UCSD-AML1 (cell line): ENCODE data around the gene JUND.

Experiments used
- DNase-seq: peaks from one replicate; lab custom pipeline; 2025; ENCODE audit not compliant: unreplicated experiment; lab: John Stamatoyannopoulos, UW

The JUND gene

DNA sequence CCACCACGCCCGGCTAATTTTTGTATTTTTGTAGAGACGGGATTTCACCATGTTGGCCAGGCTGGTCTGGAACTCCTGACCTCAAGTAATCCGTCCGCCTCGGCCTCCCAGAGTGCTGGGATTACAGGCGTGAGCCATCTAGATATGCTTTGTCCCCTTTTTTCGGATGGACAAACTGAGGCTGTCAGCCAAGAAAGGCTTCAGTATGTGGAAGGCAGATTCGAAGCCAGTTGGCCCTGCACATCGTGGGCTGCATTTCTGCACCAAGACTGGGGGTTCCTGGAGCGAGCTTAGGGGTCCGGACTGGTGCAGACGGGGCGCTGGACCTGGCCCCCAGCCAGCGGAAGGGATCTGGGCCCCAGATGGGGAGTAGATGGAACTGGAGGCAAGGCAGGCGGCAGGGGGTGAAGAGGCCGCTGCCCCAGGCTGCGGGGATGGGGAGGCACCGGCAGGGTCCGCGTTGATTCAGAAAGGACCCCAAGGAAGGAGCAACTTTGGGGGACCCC, 9.7 kb upstream of the JUND start:
- DNase-seq = no peak

DNA sequence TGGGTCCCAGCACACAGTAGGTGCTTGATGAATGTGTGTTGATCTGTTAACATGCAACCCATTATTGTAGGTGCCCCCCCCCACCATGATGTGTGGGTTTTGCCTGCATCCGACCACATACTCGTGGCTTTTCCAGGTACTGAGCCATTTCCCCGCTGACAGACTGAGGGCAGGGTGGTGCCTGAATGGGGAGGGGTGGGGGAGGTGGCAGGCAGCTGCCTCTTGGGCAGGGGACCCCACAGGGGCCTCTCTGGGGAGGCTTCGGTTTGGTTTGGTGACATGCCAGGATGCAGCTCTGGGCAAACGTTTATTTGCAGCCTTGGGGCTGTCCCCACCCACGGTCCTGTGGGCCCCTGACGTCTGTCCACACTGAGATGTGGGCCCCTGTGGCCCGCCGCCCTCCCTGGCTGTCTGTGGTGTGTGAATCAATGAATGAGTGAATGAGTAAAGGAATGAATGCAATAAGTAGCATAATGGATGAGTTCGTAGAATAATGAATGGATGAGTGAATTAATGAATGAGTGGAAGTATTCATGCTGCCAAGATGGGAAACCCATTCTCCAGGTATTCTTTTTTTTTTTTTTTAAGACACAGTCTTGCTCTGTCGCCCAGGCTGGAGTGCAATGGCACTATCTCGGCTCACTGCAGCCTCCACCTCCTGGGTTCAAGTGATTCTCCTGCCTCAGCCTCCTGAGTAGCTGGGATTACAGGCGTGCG, 9.0 kb upstream of the JUND start:
- DNase-seq = peak; percentile 86

DNA sequence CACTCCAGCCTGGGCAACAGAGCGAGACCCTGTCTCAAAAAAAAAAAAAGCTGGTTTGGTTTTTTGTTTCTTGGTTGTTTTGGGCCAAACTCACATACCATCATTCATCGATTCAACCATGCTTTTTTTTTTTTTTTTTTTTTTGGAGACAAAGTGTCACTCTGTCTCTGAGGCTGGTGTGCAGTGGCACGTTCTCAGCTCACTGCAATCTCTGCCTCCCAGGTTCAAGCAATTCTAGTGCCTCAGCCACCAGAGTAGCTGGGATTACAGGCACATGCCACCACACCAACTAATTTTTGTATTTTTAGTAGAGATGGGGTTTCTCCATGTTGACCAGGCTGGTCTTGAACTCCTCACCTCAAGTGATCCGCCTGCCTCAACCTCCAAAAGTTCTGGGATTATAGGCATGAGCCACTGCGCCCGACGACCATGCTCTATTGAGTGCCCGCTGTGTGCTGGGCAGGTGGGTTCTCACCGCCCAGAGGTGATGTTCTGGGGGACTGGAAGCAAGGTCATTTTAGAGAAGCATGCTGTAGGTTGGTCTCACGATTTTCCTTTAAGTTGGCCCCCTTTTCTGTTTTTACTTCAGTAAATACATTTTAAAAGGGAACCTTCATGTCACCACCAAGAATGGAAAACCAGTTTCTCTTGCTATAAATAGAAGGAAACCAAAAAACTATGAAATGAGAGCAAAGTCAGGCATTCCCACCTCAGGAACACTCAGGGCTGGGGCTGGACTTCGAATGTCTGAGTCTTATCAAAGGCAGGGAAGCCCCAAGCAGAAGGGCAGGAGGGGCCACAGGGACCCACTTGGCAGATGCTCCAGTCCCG, 8.3 kb upstream of the JUND start:
- DNase-seq = no peak

DNA sequence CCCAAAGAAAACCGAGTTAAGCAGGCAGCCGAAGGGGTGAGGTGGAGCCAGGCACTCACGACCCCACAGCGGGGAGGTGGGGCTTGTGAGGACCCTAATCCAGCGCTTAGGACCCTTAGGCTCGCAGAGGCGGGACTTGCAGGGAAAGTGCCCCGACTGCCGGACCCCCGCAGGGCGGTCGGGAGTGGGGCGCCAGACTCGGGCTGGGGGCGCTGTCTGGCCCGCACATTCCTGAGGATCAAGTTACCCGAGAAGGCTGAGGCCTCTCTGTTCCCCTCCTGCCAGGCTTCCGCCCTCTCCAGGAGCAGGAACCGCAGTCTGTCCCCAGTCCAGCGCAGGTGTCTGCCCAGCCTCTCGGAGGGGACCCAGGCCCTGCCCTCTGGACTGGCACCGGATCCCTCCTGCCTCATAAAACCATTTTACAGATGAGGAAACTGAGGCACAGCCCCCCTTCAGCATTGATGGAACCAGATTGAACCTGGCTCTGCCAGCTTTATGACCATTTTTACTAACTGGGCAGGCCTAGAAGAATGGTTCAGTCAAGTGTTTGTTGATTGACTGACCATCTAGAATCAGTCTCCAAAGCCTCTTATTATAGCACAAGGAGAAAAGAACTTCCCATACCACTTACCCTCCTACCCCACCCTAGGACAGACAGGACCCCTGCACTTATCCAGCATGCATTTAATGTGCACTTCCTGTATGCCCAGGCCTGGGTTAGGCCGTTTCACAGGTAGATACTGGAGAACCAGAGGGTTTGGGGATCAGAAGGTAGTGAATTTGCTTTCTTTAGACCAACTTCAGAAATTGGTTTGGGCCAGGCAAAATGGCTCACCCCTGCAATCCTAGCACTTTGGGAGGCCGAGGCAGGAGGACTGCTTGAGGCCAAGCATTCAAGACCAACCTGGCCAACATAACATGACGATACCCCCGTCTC, 6.7 kb upstream of the JUND start:
- no peak for DNase-seq

DNA sequence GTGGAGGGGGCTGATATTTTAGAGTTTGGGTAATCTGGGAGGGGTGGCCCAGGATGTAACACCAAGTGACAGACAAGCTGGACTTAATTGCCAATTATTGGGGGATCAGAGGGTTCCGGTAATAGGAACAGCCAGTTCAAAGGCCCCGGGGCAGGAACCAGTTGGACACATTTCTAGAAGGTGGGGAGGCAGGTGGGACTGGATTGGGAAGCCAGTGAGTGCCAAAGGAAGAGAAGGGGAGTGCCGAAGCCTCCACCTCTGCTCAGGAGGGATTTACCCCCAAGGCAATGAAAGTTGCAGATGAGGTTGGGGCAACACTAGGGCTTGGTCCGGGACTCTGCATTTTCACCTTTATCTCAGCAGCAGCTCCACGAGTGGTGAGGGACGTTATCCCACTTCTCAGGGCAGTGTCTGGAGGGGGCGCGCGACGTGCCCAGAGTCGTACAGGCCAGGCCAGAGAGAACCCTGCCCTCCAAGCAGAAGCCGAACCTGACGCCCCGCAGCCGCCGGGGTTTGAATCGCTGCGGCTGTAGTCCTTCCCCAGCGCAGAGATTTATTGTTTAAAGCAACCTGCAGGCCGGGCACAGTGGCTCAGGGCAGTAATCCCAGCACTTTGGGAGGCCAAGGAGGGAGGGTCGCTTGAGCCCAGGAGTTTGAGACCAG, 5.7 kb upstream of the JUND start:
- DNase-seq = no peak

DNA sequence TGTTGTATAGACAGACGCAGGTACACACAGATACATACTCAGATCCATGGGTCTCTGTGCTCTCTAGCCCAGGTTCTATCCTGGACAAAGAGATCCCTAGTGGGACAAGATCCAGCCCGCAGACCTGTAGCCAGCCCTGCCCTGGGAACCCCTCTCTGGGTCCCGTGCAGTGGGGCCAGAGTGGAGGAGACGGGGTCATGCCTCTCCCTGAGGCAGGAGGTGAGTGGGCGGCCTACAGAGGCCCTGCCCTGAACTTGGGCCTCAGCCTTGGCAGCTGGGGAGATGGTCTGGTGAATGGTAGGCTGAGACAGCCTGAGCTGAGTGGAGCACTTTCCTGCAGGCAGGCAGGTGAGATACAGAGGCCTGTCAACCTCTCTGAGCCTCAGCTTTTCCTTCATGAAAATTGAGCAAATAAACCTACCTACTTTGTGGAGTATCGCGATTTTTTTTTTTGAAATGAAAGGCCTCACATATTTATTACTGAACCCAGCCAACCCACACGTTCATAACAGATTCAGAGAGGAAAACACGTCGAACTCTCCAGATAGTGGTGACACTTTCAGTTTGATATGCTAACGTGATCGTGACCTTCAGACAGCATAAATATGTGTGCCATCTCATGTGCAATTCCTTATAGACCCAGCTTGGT, 3.4 kb upstream of the JUND start:
- DNase-seq = no peak

DNA sequence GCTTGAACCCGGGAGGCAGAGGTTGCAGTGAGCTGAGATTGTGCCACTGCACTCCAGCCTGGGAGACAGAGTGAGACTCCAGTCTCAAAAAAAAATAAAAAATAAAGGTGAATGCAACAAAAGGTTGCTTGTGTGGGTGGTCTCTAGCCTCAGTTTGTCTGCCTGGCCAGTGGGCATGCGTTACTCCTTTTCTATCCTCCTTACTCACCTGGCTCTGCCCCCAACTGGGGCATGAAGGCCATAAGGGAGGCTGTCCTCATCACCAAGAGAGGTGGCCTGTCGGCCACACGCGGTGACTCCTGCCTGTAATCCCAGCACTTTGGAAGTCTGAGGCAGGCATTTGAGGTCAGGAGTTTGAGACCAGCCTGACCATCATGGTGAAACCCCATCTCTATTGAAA, 1.9 kb upstream of the JUND start:
- DNase-seq = no peak

DNA sequence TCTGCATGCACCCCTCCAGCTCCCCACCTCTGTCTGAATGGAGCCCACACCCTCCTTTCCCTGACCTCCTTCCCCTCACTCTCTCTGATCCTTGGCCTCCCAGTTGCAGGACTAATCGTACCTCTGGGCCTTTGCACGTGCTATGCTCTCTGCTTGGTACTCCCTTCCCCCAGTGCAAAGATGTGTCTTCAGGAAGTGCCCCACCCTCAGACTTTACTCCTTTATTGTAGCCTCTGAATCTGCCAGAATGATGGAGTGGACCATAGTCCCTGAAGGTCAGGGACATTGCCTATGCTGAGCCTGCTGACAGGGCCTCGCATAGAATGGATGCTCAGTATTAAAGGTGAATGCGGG, 1.3 kb upstream of the JUND start:
- no peak for DNase-seq

DNA sequence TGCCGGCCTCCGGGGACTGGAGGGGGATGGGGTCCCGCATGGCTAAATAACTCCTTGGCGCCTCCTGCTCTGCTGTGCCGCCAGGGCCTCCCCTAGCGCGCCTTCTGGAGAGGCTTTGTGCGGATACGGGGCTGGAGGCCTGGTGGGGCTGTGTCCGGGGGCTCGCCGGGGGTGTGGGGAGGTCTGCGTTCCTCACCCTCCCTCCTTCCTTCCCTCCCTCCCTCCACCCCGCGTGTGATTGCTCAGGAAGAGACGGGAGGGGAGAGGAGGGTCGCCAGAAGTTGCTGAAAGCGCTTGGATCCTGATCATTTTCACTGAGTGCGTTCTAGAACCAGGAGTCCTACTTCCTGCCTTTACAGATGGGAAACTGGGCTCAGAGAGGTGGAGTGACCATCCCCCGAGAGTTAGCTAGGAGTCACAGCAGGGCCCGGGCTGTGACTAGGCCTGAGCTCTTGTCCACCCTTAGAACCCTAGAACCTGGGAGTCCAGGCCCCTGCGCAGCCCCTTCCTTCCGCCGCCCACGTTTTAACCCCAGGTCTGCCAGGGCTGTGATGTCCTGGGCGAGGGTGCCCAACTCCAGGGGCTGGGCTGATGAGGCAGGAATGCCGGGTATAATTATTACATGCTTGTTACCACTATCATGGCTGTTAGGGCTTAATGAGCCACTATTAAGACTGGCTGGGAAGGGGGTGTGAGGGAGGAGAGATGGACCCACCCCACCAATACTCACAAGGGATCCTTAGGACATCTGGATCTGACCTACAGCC, 782 bp upstream of the JUND start:
- no peak for DNase-seq

DNA sequence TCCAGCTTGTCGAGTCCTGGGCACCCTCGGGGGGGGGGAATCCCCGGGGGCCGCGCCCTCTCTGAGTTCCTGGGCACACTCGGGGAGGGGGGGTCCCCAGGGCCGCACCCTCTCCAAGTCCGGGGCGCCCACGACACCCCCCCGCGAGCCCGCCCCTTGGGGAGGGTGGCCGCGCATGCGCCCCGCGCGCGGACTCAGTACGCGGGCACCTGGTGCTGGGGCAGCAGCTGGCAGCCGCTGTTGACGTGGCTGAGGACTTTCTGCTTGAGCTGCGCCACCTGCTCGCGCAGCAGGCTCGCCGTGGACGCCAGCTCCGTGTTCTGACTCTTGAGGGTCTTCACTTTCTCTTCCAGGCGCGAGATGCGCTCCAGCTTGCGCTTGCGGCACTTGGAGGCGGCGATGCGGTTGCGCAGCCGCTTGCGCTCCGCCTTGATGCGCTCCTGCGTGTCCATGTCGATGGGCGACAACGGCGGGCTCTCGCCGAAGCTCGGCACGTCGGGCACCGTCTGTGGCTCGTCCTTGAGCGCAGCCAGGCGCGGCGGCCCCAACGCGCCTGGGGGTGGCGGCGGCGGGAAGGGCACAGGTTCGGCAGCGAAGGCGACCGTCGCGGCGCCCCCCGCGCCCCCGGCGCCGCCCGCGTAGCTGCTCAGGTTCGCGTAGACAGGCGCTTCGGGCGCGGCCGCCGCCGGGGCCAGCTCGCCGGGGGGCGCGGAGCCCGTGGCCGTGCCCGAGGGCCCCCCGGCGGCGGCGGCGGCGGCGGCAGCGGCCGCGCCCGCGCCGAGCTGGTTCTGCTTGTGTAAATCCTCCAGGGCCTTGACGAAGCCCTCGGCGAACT, 958 bp downstream of the JUND start:
- peak; percentile 66 for DNase-seq

DNA sequence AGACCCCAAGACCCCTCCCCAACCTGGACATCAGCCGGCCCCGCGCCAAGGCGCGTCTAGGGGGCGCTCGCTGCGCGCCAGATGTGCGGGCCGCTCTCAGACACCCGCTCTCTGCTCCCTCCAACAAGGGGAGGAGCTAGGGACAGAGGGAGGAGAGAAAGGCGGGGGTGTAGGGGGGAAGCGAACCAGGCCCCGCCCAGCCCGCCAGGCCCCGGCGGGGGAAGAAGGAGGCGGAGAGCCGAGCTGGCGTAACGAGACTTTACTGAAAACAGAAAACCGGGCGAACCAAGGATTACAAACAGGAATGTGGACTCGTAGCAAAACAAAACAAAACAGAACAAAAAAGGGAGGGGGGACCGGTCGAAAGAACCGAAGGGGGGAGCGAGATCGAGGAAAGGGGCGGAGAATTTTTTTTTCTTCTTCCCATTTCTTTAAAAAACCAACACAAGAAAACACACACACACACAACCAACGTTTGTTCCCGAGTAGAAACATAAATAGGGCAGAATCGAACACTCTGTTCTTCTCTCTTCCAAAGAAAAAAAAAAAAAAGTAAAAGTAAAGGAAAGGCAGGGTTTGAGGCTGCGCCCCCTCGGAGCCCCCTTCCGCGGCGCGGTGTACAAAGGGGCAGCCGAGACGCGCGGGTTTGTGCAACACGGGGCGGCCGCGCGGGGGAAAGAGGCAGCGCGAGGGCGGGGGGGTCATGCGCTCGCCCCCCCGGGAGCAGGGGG, 1.7 kb downstream of the JUND start:
- DNase-seq = peak; percentile 91

DNA sequence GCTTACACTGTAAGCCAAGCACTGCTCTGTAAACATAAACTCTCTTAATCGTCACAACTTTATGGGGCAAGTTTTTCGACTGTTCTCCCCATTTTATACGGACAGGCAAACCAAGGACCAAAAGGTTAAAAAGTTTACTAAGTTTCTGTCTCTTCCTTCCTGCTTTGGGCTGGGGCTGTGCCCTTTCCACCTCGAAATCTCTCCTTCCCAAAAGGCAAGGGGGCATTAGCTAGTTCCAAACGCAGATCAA, 2.2 kb downstream of the JUND start:
- DNase-seq = no peak

DNA sequence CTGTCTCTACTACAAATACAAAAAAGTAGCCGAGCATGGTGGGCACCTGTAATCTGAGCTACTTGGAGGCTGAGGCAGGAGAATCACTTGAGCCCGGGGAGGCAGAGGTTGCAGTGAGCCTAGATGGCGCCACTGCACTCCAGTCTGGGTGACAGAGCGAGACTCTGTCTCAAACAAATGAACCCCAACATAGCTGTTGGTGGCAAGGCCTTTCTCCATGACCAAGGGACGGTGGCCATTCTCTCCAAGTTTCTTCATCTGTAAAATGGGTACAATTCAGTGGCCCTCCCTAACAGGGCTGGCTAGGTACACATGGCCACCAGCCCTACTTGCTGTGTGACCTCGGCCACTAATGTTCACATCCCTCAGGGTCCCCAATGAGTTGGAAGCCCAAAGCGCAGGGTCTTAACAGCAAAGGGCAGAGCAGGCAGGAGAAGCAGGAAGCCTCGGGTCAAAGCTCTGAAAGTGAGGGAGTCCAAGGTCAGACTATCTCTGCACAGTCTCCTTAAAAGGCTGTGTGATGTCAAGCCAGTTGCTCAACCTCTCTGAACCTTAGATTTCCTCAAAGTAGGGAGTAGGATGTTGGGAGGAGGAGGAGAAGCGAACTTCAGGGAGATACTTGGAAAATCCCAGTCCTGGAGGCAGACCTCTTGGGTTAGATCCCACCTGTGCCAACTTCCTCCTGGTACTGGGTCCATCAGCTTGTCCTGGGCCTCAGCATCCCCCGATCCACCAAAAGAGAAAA, 2.7 kb downstream of the JUND start:
- peak; percentile 31 for DNase-seq

DNA sequence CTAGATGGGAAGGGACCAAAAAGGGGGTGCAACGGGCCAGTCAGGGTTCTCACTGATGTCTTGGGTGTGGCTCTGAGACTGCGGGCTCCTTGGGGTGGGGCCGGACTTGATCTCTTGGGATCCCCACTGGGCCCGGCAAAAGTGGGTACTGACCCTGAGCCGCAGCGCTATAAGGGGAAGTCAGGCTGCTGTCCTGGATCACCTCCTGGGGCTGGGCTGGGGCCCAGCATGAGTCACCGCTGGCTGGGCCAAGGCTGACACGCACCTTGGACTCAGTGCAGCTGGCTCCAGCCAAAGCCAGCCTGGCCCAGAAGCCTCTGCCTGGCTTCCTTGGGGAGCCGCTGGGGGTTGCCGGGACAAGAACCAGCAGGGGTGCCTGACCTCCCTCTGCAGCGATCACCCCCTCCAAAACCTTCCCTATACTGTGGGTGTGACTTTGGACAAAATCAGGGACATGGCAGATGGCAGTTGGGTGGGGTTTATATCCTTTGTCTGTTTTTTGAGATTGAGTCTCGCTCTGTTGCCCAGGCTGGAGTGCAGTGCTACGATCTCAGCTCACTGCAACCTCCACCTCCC, 6.6 kb downstream of the JUND start:
- peak; percentile 23 for DNase-seq

DNA sequence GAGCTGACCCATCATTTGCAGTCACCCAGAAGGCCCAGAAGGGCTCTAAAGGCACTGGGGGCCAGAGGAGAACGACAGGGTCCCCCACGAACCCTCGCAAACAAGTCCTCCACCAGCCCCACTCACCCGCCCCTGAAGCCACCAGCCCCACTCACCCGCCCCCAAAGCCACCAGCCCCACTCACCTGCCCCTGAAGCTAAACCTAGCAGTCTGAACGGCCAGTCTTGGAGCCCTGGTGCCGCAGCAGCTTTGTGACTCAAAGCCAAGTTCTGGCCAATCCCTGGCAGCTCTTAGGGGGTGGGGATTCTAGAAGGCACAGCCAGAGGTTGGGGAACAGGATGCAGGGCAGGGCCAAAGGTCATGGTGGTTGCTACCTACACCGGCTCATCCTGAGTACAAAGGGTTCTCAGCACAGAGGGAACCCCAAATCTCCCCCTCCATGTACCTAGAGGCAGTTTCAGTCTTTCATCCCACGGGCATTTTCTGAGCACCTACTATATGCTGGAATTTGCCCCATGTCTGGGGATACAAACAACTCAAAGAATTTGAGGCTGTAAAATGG, 7.1 kb downstream of the JUND start, which contains the start of gene IQCN:
TSS of gene IQCN (minus strand) at position 234 of the 562 bp plus-strand sequence. CDS start 4,974 bp downstream, outside the sequence.
- DNase-seq = no peak

DNA sequence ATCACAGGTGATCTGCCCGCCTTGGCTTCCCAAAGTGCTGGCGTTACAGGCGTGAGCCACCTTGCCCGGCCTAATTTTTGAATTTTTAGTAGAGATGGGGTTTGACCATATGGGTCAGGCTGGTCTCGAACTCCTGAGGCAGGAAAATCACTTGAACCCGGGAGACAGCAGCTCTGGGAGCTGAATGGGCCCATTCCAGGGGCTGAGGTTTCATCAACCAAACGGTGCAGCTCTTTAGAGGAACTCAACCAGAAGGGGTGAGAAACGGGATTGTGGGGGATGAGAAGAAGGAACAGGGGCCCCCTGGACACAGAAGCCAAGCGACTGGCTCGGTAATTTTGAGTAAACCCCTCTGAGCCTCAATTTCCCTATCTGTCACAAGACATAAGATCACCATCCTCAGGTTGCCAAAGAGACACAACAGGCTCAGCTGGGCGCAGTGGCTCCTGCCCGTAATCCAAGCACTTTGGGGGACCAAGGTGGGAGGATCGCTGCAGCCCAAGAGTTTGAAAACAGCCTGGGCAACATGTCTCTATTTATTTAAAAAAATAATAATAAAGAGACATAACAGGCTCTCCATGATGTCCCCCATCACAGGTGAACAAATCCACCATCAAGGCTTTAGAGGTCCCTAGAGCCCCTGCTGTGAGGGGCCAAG, 7.7 kb downstream of the JUND start:
- no peak for DNase-seq
